Type B pancreatic cell (in vitro differentiated cells): ENCODE measurements around the gene HDGFL3. TPM values are rescaled to one million over a fixed set of nuclear protein-coding genes. Genes with fewer than 3 reads are reported as not detected.

Source experiments
- DNase-seq: peaks from one replicate; pipeline ENCODE4 v3.0.0; 2021; ENCODE audit warnings: mixed read lengths; ENCODE audit not compliant: unreplicated experiment; ENCODE audit errors: extremely low spot score
- H3K27ac Mint-ChIP-seq: 2 replicates; pipeline ENCODE4 v1.8.0; 2021; ENCODE audit warnings: mild to moderate bottlenecking, mixed read lengths
- H3K27me3 Mint-ChIP-seq: 2 replicates; pipeline ENCODE4 v1.8.0; 2021; ENCODE audit warnings: mixed read lengths
- H3K36me3 Mint-ChIP-seq: 2 replicates; pipeline ENCODE4 v1.8.0; 2021; ENCODE audit warnings: mixed read lengths
- H3K4me1 Mint-ChIP-seq: one replicate; pipeline ENCODE4 v1.8.0; 2021; ENCODE audit warnings: mixed read lengths; ENCODE audit not compliant: unreplicated experiment
- H3K4me3 Mint-ChIP-seq: 2 replicates; pipeline ENCODE4 v1.8.0; 2021; ENCODE audit warnings: mild to moderate bottlenecking, mixed read lengths
- H3K9me3 Mint-ChIP-seq: 2 replicates; pipeline ENCODE4 v1.8.0; 2021; ENCODE audit warnings: mixed read lengths
- total RNA-seq: library from RNA; stranded (reverse); gene quantifications from 2 replicates; pipeline ENCODE4 v1.2.1, GENCODE V29; 2021; ENCODE audit warnings: low replicate concordance
- TF ChIP-seq, protein P1 (sequence below): fragments of 200-600 bp; sonication (generic); conservative IDR thresholded peaks from 2 replicates; pipeline ENCODE4 v1.5.0; 2021; ENCODE audit warnings: antibody characterized with exemption, mild to moderate bottlenecking

The HDGFL3 gene
- total RNA-seq, 1 donor from 2014 or later = 78.8 TPM

- H3K36me3 Mint-ChIP-seq = peaks cover 21% of the 10 kb centered on the region
- peaks cover 31% of the 10 kb centered on the region for H3K4me1 Mint-ChIP-seq
- no peak overlapping the region for H3K4me3 Mint-ChIP-seq
- TF ChIP-seq, protein P1, sequence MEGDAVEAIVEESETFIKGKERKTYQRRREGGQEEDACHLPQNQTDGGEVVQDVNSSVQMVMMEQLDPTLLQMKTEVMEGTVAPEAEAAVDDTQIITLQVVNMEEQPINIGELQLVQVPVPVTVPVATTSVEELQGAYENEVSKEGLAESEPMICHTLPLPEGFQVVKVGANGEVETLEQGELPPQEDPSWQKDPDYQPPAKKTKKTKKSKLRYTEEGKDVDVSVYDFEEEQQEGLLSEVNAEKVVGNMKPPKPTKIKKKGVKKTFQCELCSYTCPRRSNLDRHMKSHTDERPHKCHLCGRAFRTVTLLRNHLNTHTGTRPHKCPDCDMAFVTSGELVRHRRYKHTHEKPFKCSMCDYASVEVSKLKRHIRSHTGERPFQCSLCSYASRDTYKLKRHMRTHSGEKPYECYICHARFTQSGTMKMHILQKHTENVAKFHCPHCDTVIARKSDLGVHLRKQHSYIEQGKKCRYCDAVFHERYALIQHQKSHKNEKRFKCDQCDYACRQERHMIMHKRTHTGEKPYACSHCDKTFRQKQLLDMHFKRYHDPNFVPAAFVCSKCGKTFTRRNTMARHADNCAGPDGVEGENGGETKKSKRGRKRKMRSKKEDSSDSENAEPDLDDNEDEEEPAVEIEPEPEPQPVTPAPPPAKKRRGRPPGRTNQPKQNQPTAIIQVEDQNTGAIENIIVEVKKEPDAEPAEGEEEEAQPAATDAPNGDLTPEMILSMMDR = no peak
- no peaks in the 10 kb centered on the region for H3K27me3 Mint-ChIP-seq
- H3K9me3 Mint-ChIP-seq = peaks cover 6% of the 10 kb centered on the region
- DNase-seq = no peak
- H3K27ac Mint-ChIP-seq = no peak overlapping the region
Observed at GRCh38 chr15:83194528-83194927, 13.1 kb downstream of the HDGFL3 start.

DNA sequence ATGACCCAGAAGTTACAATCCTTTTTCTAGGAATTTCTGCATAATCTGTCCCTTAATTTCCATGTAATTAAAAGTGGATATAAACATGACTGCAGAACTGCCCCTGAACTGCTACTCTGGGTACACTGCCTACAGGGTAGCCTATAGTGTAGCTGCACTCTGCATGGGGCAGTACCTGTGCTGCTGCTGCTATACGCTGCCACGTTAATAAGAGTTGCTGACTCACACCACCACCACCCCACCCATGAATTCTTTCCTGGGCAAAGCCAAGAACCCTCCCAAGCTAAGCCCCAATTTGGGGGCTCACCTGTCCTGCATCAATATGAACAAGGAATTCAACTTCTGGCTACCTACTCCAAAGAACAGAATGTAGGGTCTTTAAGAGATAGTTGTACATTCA is 13.9 kb downstream of the HDGFL3 start:
- Mint-ChIP-seq H3K36me3 (peaks cover 28% of the 10 kb centered on the region), H3K4me1 (peaks cover 24% of the 10 kb centered on the region), H3K9me3 (peaks cover 6% of the 10 kb centered on the region), H3K27me3 (no peaks in the 10 kb centered on the region), H3K27ac (no peak overlapping the region), H3K4me3 (no peak overlapping the region)
- TF ChIP-seq, protein P1 = no peak
- no peak for DNase-seq

- H3K4me3 Mint-ChIP-seq = no peak overlapping the region
- no peaks in the 10 kb centered on the region for H3K27me3 Mint-ChIP-seq
- TF ChIP-seq, protein P1 = no peak
- H3K36me3 Mint-ChIP-seq = peaks cover 32% of the 10 kb centered on the region
- peaks cover 17% of the 10 kb centered on the region for H3K4me1 Mint-ChIP-seq
- H3K27ac Mint-ChIP-seq = no peak overlapping the region
- peaks cover 6% of the 10 kb centered on the region for H3K9me3 Mint-ChIP-seq
- no peak for DNase-seq
Observed at GRCh38 chr15:83192742-83193141, 14.9 kb downstream of the HDGFL3 start.

DNA sequence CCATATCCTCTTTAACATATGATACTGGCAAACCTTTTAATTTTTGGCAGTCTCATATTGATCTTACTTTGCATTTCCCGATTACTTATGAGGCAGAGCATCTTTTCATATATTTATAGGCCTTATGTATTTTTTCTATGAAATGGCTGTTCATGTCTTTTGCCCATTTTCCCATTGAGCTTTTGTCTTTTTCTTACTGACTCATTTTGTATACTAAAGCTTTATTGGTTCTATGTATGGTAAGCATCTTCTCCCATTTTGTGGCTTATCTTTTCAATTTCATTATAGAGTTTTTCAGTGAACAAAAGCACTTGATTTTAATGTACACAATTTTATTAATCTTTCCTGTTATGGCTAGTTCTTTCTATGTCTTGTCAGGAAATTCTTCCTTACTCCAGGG is 17.2 kb downstream of the HDGFL3 start:
- DNase-seq = no peak
- Mint-ChIP-seq H3K36me3 (peaks cover 36% of the 10 kb centered on the region), H3K27me3 (no peaks in the 10 kb centered on the region), H3K9me3 (peaks cover 6% of the 10 kb centered on the region), H3K27ac (no peak overlapping the region), H3K4me3 (no peak overlapping the region), H3K4me1 (peaks cover 11% of the 10 kb centered on the region)
- TF ChIP-seq, protein P1 = no peak

DNA sequence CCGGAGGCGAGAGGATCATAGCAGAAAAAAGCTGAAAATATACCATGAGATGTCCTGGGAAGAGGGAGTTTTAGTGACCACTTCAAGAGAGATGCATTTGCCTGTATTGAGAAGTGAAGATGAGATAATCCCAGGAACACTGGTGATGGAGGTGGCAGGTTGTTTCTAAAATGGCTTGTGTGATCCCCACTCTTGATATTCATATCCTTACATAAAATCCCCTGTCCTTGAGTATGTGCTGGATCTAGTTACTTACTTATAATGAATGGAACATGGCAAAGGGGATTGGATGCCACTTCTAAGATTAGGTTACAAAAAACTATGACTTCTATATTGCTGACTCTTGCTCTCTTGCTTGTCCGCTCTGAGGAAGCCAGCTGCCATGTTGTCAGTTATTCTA is 22.1 kb downstream of the HDGFL3 start:
- no peaks in the 10 kb centered on the region for H3K27me3 Mint-ChIP-seq
- H3K27ac Mint-ChIP-seq = no peak overlapping the region
- DNase-seq = no peak
- H3K9me3 Mint-ChIP-seq = no peaks in the 10 kb centered on the region
- no peak overlapping the region for H3K4me3 Mint-ChIP-seq
- peaks cover 35% of the 10 kb centered on the region for H3K36me3 Mint-ChIP-seq
- TF ChIP-seq, protein P1 = no peak
- no peaks in the 10 kb centered on the region for H3K4me1 Mint-ChIP-seq

- TF ChIP-seq, protein P1 = no peak
- peaks cover 29% of the 10 kb centered on the region for H3K36me3 Mint-ChIP-seq
- DNase-seq = no peak
- H3K27me3 Mint-ChIP-seq = no peaks in the 10 kb centered on the region
- H3K9me3 Mint-ChIP-seq = no peaks in the 10 kb centered on the region
- no peak overlapping the region for H3K4me3 Mint-ChIP-seq
- no peak overlapping the region for H3K27ac Mint-ChIP-seq
- peaks cover 6% of the 10 kb centered on the region for H3K4me1 Mint-ChIP-seq
Observed at GRCh38 chr15:83178869-83179325, 28.7 kb downstream of the HDGFL3 start.
